NCI-H2029 (cell line): ENCODE measurements around the gene RENBP.
A peak's percentile ranks its signal among the peaks of the same experiment; 100 is the strongest.

Experiments used
- DNase-seq: peaks from one replicate; lab custom pipeline; 2025; lab: John Stamatoyannopoulos, UW

Gene RENBP

GRCh38 chrX:153953892-153954557 lies 9.6 kb upstream of the RENBP start:
- no peak for DNase-seq

- DNase-seq, result no peak
Observed at GRCh38 chrX:153953342-153953830, 8.9 kb upstream of the RENBP start.

GRCh38 chrX:153952373-153953026 lies 8.1 kb upstream of the RENBP start:
- no peak for DNase-seq

- DNase-seq, result no peak
Observed at GRCh38 chrX:153951683-153952372, 7.4 kb upstream of the RENBP start.

- DNase-seq, result no peak
Observed at GRCh38 chrX:153950127-153950526, 5.7 kb upstream of the RENBP start.

GRCh38 chrX:153948847-153949805 lies 4.7 kb upstream of the RENBP start:
- DNase-seq, result no peak

GRCh38 chrX:153948002-153948466 lies 3.6 kb upstream of the RENBP start:
- DNase-seq, result no peak

GRCh38 chrX:153947009-153947769 lies 2.7 kb upstream of the RENBP start:
- peak; percentile 57 for DNase-seq

- no peak for DNase-seq
Observed at GRCh38 chrX:153945956-153946943, 1.8 kb upstream of the RENBP start.

- DNase-seq, result no peak
Observed at GRCh38 chrX:153944800-153945150, 332 bp upstream of the RENBP start.

GRCh38 chrX:153941336-153942252 lies 2.8 kb downstream of the RENBP start:
- no peak for DNase-seq

- no peak for DNase-seq
Observed at GRCh38 chrX:153939573-153939972, 4.9 kb downstream of the RENBP start.

- DNase-seq, result no peak
Observed at GRCh38 chrX:153938226-153938786, 6.1 kb downstream of the RENBP start.

- DNase-seq, result no peak
Observed at GRCh38 chrX:153937056-153937455, 7.4 kb downstream of the RENBP start.

- DNase-seq, result no peak
Observed at GRCh38 chrX:153935326-153935851, 9.1 kb downstream of the RENBP start.

GRCh38 chrX:153934762-153935325 lies 9.6 kb downstream of the RENBP start, which contains the start of gene NAA10:
Gene NAA10, minus strand, starts transcription at chrX:153935037. Its CDS starts 133 bp downstream, at chrX:153934904.
- DNase-seq, result peak; percentile 61

GRCh38 chrX:153934148-153934761 lies 10.2 kb downstream of the RENBP start:
- DNase-seq, result no peak
